ENCODE data around the gene PLCB1. TPM values are rescaled to one million over a fixed set of nuclear protein-coding genes. Genes with fewer than 3 reads are reported as not detected.

The PLCB1 gene
- polyA plus RNA-seq, 1 donor from 2014 or later: 0.28 TPM

DNA sequence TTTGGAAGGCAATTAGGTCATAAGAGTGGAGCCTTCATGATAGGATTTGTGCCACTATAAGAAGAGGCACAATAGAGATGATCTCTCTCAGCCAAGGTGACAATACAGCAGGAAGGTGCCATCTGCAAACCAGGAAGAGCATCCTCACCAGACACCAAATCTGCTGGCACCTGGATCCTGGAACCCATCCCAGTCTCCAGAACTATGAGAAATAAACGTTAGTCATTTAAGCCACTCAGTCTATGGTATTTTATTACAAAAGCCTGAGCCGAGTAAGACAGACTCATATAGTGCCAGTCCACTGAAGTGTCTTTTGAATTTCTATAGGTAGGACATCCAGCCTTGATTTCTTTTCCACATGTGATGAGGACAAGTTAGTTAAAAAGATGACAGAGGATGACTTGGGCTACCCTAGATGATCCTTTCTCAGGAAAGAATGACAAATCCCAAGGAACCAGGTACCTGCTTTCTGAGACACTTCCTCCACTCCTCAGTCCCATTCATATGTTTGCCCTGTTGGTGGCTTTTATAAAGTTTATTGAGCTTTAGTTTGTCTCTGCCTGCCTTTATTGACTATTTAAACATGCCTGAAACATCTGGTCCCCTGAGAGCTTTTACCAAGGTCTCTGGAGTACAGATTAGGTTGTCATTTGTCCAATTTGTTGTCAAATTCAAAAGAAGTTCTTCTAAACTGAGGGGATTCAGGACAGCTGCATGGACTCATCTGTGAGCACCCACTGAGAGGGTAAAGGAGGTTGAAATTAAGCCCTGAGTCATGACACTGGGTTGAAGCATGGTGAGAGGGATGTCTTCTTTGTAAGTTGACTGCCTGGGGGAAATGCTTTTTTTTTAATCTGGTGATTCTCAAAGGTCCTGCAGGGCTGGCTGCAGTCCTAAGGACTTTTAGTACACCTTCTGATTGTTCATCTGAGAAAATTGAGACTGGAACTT is 771.9 kb downstream of the PLCB1 start:
- Mint-ChIP-seq H3K9me3 (no peaks in the 10 kb centered on the region), H3K27me3 (no peaks in the 10 kb centered on the region), H3K27ac (no peak overlapping the region), H3K4me1 (no peaks in the 10 kb centered on the region), H3K4me3 (no peak overlapping the region), H3K36me3 (no peaks in the 10 kb centered on the region)

DNA sequence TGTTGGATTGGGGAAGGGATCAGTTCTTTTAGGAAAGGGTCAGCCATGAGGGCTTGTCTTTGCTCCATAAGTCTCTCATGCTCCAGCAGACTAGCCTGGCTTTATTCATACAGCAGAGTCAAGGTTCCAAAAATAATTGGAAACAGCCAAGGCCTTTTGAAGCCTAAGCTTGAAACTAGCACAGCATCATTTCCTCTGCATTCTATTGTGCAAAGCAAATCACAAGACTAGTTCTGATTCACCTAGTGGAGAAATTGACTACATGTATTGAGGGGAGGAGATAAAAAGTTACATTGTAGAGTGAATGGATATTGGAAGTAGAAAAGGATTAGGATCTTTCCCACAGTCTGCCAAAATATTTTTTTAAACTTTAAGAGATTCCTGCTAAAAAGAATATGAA is 777.5 kb downstream of the PLCB1 start:
- no peak overlapping the region for H3K27ac Mint-ChIP-seq
- H3K9me3 Mint-ChIP-seq: peaks cover 2 to 8% (median 2%) of the 10 kb centered on the region in 3 donors
- no peaks in the 10 kb centered on the region for H3K36me3 Mint-ChIP-seq
- H3K27me3 Mint-ChIP-seq: no peaks in the 10 kb centered on the region
- H3K4me1 Mint-ChIP-seq: no peaks in the 10 kb centered on the region
- no peak overlapping the region for H3K4me3 Mint-ChIP-seq

DNA sequence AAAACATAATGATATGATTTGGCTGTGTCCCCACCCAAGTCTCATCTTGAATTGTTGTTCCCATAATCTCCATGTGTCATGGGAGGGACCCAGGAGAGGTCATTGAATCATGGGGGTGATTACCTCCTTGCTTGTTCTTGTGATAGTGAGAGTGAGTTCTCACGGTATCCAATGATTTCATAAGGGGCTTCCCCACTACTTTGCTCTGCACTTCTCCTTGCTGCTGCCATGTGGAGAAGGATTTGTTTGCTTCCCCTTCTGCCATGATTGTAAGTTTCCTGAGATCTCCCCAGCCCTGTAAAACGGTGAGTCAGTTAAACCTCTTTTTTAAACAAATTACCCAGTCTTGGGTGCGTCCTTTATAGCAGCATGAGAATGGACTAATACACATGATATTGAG is 780.0 kb downstream of the PLCB1 start:
- H3K4me3 Mint-ChIP-seq: no peak overlapping the region
- H3K36me3 Mint-ChIP-seq: no peaks in the 10 kb centered on the region
- no peak overlapping the region for H3K27ac Mint-ChIP-seq
- H3K9me3 Mint-ChIP-seq: peaks cover 4 to 26% (median 4%) of the 10 kb centered on the region in 3 donors
- no peaks in the 10 kb centered on the region for H3K4me1 Mint-ChIP-seq
- H3K27me3 Mint-ChIP-seq: no peaks in the 10 kb centered on the region

DNA sequence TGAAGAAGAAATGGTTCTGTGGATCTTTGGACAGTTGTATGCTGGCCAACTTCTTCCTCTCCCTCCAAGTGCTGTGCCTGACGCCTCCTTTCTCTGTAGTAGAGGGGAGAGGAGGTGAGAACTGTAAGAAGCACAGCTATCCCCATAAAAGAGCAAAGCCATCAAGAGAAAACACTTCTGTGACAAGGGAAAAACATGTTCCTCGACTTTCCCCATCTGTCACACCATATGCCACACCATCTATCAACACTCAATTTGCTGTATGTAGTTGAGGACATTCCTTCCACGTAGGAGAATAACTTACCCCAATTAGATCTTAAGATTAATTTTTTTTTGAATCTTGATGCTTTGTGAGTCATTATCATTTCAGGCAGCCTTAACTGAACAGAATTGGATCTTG is 780.7 kb downstream of the PLCB1 start:
- no peak overlapping the region for H3K4me3 Mint-ChIP-seq
- no peaks in the 10 kb centered on the region for H3K36me3 Mint-ChIP-seq
- H3K27me3 Mint-ChIP-seq: no peaks in the 10 kb centered on the region
- no peaks in the 10 kb centered on the region for H3K4me1 Mint-ChIP-seq
- no peak overlapping the region for H3K27ac Mint-ChIP-seq
- peaks cover 4 to 26% (median 4%) of the 10 kb centered on the region in 3 donors for H3K9me3 Mint-ChIP-seq

DNA sequence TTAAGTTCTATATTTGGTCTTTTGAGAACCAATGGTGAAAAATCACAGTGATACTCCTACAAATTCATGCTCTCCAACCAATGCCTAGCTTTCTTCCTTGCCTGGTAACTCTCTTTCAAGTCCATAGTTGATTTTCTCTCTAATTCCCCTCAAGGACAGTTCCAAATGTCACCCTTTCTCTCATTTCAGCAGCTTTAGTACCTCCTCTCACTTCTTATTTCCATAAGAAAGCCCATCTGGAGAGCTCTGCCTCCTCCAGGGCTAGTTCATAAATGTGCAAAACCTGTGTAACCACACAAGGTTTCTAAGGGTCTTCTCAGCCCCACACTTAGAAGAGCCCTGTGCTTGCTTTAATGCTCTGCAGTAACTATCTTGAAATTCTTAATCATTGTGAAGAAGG is 781.4 kb downstream of the PLCB1 start:
- no peak overlapping the region for H3K4me3 Mint-ChIP-seq
- no peak overlapping the region for H3K27ac Mint-ChIP-seq
- no peaks in the 10 kb centered on the region for H3K4me1 Mint-ChIP-seq
- H3K9me3 Mint-ChIP-seq: peaks cover 4 to 26% (median 4%) of the 10 kb centered on the region in 3 donors
- H3K36me3 Mint-ChIP-seq: no peaks in the 10 kb centered on the region
- no peaks in the 10 kb centered on the region for H3K27me3 Mint-ChIP-seq

DNA sequence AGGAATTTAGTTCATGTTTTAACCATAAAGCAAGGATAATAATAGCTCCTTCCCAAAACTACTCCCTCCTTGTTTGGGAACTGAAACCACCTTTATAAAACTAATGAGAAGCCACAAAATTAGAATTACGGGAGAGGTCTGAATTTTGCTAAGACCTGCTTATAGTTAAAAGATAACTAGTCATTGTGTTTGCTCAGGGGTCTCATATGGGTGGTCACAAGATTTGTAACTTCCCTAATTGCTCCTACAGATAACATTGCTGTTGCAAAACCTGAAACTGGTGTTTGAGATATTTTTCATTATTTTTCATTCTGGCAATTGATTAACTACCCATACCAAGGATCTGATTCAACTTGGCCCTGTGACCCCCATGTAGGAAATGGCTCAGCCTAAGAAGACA is 782.4 kb downstream of the PLCB1 start:
- Mint-ChIP-seq H3K9me3 (peaks cover 4 to 25% (median 4%) of the 10 kb centered on the region in 3 donors), H3K4me3 (no peak overlapping the region), H3K27ac (no peak overlapping the region), H3K4me1 (no peaks in the 10 kb centered on the region), H3K36me3 (no peaks in the 10 kb centered on the region), H3K27me3 (no peaks in the 10 kb centered on the region)

DNA sequence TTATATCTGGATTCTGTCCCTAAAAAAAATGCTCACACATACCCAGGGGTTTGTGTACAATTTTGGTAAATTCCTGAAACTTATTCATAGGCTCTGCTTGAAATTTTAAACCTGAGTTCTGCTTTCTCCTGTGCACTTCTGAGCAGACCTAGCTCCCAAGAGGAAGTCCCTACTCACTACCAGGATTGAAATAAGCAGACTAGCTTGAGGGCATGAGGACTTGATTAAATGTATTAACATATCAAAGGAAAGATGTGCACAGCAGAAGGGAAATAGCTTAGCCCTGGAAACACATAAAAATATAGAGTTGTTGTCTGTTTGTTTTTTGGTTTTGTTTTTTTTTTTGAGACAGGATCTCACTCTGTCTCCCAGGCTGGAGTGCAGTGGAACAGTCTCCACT is 785.0 kb downstream of the PLCB1 start:
- no peaks in the 10 kb centered on the region for H3K36me3 Mint-ChIP-seq
- no peaks in the 10 kb centered on the region for H3K27me3 Mint-ChIP-seq
- no peaks in the 10 kb centered on the region for H3K4me1 Mint-ChIP-seq
- no peak overlapping the region for H3K4me3 Mint-ChIP-seq
- no peak overlapping the region for H3K27ac Mint-ChIP-seq
- H3K9me3 Mint-ChIP-seq: peaks cover 2 to 23% (median 4%) of the 10 kb centered on the region in 3 donors

DNA sequence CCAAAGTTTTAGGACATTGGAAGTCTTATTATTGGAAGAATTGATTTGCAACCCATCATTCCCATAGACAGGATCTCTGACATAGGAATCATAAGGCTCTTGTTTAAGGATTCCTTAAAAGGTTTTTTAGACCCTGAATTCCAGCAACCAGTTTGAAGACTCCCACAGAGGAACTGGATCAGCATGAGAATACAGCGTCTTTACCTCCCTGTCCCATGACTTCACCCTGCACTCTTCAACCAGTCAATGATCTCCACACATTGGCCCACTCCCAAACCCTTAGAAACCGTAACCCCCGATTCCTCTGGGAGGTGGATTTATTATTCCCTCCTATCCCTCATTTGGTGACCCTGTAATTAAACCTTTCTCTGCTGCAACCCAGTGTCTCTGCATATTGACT is 786.1 kb downstream of the PLCB1 start:
- Mint-ChIP-seq H3K4me3 (no peak overlapping the region), H3K9me3 (peaks cover 2 to 21% (median 2%) of the 10 kb centered on the region in 3 donors), H3K4me1 (no peaks in the 10 kb centered on the region), H3K27me3 (no peaks in the 10 kb centered on the region), H3K36me3 (no peaks in the 10 kb centered on the region), H3K27ac (no peak overlapping the region)

DNA sequence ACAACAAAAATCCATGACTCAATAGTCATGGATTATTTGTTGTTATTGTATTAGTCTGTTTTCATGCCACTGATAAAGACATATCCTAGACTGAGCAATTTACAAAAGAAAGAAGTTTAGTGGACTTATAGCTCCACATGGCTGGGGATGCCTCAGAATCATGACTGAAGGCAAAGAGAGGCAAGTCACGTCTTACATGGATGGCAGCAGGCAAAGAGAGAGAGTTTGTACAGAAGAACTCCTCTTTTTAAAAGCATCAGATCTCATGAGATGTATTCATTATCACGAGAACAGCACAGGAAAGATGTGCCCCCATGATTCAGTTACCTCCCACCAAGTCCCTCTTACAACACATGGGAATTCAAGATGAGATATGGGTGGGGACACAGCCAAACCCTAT is 792.5 kb downstream of the PLCB1 start:
- Mint-ChIP-seq H3K4me3 (no peak overlapping the region), H3K27me3 (no peaks in the 10 kb centered on the region), H3K9me3 (no peaks in the 10 kb centered on the region), H3K27ac (no peak overlapping the region), H3K4me1 (no peaks in the 10 kb centered on the region), H3K36me3 (peaks cover 2% of the 10 kb centered on the region)

DNA sequence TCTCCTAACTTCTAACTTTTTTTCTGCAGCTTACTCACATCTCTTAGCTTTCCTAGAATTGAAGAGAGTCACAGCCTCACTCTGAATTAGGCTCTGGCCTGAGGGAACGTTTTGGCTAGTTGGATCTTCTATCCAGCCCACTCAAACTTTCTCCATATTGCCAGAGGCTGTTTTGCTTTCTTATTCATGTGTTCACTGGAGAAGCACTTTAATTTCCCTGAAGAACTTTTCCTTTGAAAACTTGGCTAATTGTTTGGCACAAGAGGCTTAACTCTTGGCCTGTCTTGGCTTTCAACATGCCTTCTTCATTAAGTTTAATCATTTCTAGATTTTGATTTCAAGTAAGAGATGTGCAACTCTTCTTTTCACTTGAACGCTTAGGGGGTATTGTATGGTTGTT is 798.7 kb downstream of the PLCB1 start:
- no peak overlapping the region for H3K27ac Mint-ChIP-seq
- no peaks in the 10 kb centered on the region for H3K36me3 Mint-ChIP-seq
- peaks cover 0 to 8% (median 3%) of the 10 kb centered on the region in 3 donors for H3K9me3 Mint-ChIP-seq
- no peak overlapping the region for H3K4me3 Mint-ChIP-seq
- H3K27me3 Mint-ChIP-seq: no peaks in the 10 kb centered on the region
- no peaks in the 10 kb centered on the region for H3K4me1 Mint-ChIP-seq

DNA sequence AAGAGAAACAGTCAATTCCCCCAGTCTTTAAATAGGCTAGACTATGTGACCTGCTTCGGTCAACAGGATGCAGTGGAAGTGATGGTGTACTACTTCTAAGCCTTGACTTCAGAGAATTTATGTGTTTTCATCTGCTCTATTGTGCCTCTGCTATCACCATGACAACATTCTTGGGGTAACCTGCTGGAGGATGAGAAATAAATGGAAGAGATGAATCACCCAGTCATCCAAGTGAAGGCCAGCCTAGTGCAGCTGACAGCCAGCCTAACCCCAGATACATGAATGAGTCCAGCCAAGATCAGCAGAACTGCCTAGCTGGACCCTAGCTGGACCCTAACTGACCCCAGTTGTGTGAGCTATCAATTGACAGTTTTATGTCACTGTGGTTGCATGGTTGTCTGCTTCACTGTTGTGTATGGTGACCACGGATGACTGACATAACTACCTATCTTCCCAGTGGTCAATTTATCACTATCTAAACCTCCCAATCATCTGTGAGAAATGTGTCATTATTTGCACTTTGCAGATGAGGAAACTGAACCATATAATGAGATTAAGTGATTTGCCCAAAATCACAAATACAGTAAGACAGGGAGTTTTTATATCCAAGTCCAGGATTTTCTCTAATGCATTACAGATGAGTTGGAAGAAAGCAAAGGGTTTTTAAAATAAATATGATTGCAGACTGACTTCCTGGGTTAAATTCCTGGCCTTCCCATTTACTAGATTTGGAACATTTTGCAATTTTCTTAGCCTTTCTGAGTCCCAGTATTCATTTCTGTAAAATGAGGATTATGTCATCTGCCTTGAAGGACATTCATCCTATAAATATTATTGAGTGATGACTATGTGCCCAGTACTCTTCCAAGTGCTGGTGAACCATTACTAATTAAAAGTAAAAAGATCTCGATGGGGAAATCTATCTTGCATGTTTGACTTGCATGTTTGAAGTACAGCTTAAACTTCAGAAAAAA is 800.4 kb downstream of the PLCB1 start:
- no peaks in the 10 kb centered on the region for H3K36me3 Mint-ChIP-seq
- no peaks in the 10 kb centered on the region for H3K27me3 Mint-ChIP-seq
- H3K4me1 Mint-ChIP-seq: no peaks in the 10 kb centered on the region

DNA sequence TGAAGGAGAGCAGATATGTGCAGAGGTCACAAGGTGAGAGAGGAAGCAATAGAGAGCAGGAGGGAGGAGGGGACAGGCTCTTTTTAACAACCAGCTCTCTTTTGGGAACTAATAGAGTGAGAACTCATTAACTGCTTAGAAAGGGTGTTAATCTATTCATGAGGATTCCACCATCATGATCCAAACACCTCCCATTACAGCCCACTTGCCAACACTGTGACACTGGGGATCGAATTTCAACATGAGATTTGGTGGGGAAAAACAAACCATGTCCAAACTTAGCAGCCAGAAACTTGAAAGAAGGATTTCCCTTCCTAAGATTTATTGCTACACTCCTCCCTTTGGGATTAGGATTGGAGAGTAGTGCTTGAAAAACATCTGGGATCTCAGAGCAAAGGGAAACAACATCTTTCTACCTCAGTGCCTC is 801.3 kb downstream of the PLCB1 start:
- H3K9me3 Mint-ChIP-seq: peaks cover 0 to 9% (median 3%) of the 10 kb centered on the region in 3 donors

More for the DNA sequence above, 800.4 kb downstream of the PLCB1 start:
- Mint-ChIP-seq H3K4me3 (no peak overlapping the region), H3K9me3 (peaks cover 0 to 9% (median 3%) of the 10 kb centered on the region in 3 donors), H3K27ac (no peak overlapping the region)

DNA sequence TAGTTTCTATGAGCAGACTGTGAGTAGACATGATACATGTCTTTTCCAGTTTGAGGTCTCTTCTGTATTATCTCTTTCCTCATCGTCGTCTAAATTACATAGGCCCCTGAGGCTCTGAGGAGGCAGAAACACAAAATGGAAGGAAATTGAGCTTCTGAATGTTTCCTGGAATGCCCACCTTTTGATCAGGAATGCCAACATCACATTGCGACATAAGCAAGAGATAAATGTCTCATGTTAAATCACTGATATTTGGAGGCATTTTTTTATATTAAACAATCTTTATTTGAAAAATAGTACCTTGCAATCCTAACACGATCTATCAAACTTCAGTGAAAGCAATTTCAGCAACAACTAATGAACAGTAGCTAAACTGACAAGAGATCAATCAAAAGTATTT is 802.3 kb downstream of the PLCB1 start:
- Mint-ChIP-seq H3K27ac (no peak overlapping the region), H3K4me1 (no peaks in the 10 kb centered on the region), H3K36me3 (no peaks in the 10 kb centered on the region), H3K27me3 (no peaks in the 10 kb centered on the region), H3K4me3 (no peak overlapping the region), H3K9me3 (peaks cover 0 to 9% (median 3%) of the 10 kb centered on the region in 3 donors)

More for the DNA sequence above, 801.3 kb downstream of the PLCB1 start:
- no peaks in the 10 kb centered on the region for H3K4me1 Mint-ChIP-seq
- no peak overlapping the region for H3K4me3 Mint-ChIP-seq
- no peaks in the 10 kb centered on the region for H3K27me3 Mint-ChIP-seq
- H3K27ac Mint-ChIP-seq: no peak overlapping the region
- no peaks in the 10 kb centered on the region for H3K36me3 Mint-ChIP-seq

Data from IgD-negative memory B cell (primary cell).